ENCODE measurements around the gene MT3. TPM values are rescaled to one million over a fixed set of nuclear protein-coding genes. Genes with fewer than 3 reads are reported as not detected.
A peak's percentile ranks its signal among the peaks of the same experiment; 100 is the strongest.

The MT3 gene
- total RNA-seq, 4 donors from 2014 or later: not detected

DNA sequence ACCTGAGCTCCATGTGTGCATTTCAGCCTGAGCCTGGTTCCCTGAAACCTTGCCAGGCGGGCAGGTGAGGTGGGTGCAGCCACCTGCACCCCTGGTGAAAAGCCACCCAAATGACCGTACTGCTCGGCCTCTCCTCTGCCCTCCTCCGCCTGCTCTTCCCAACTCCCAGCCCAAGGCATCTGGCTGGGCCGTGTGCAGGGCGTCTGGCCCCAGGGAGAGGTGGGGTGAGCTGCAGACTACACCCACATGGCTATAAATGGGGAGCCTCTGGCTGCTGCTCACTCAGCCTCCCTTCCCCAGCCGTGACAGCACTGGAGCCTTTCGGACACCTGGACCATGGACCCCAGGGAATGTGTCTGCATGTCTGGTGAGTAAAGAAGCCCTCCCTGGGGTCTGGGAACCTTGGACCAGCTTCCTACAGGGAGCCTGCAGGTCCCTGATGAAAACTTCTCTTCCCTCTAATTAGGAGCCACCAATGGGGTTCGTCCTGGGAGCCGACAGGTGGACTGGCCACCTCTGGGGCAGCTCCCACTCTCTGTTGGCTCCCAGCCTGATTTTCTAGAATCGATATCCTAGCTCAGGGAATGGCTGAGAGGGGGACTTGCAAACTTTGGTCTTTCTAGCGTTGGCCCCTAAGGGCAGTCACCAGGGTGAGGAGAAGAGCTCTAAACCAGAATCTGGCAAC is 24.4 kb upstream of the MT3 start, which contains the start of gene MT4:
Gene MT4 (plus strand): TSS at position 281 of the 685 bp plus-strand sequence. CDS start 56 bp downstream, at position 337.
- Histone ChIP-seq H3K4me1 (peaks cover 0 to 8% (median 0%) of the 10 kb centered on the region in 3 donors), H3K9me3 (no peaks in the 10 kb centered on the region), H3K27me3 (peaks cover 0 to 29% (median 0%) of the 10 kb centered on the region in 4 donors), H3K36me3 (no peaks in the 10 kb centered on the region), H3K4me3 (no peak within 1 kb of the TSS), H3K27ac (no peak within 1 kb of the TSS)
- TF ChIP-seq, protein P1, sequence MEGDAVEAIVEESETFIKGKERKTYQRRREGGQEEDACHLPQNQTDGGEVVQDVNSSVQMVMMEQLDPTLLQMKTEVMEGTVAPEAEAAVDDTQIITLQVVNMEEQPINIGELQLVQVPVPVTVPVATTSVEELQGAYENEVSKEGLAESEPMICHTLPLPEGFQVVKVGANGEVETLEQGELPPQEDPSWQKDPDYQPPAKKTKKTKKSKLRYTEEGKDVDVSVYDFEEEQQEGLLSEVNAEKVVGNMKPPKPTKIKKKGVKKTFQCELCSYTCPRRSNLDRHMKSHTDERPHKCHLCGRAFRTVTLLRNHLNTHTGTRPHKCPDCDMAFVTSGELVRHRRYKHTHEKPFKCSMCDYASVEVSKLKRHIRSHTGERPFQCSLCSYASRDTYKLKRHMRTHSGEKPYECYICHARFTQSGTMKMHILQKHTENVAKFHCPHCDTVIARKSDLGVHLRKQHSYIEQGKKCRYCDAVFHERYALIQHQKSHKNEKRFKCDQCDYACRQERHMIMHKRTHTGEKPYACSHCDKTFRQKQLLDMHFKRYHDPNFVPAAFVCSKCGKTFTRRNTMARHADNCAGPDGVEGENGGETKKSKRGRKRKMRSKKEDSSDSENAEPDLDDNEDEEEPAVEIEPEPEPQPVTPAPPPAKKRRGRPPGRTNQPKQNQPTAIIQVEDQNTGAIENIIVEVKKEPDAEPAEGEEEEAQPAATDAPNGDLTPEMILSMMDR (IDR thresholded peaks at IDR 0.05): no peak
- no peak for TF ChIP-seq POLR2A (IDR thresholded peaks at IDR 0.05)
- 65 to 86% methylated on average over 5 to 6 of the region's 12 CpGs for WGBS, 2 donors
- intact Hi-C loops (cut with DNase I): no loop called here
- no peak for DNase-seq

DNA sequence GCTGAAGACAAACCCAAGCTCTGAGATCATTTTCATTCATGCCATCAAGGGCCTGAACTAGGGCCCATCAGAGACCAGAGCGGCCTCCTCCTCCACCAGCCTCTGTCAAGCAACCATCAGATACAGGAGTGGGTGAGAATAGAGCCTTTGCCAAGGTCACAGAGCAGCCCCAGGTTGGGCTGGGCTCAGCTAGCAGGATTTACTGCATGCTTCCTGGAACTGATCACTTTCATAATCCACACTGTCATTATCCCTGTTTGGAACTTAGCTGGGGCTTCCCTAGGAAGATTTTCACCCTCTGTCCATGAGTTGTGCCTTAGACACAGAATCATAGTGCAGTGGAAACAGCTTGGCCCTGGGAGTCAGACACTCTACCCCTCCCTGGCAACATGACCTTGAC is 19.4 kb upstream of the MT3 start:
- peaks cover 0 to 19% (median 0%) of the 10 kb centered on the region in 4 donors for H3K27me3 ChIP-seq
- intact Hi-C loops (cut with DNase I): no loop called here
- DNase-seq: no peak

DNA sequence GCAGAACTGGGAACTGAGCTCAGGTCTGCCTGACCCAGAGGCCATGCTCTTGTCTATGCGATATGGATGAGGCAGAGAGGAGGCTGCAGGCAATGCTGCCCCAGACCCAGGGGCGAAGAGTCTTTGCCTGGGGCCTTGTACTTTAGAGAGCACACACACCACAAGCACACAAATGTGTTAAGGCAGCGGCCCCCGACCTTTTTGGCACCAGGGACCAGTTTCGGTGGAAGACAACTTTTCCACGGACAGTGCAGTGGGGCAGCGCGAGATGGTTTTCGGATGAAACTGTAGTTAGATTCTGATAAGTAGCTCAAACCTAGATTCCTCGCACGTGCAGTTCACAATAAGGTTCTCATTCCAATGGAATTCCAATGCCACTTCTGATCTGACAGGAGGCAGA is 17.8 kb upstream of the MT3 start:
- H3K9me3 ChIP-seq: no peaks in the 10 kb centered on the region
- intact Hi-C loops (cut with DNase I): no loop called here
- H3K36me3 ChIP-seq: no peaks in the 10 kb centered on the region
- TF ChIP-seq, protein P1 (IDR thresholded peaks at IDR 0.05): no peak
- TF ChIP-seq POLR2A (IDR thresholded peaks at IDR 0.05): no peak
- no peak for DNase-seq
- 90 to 96% methylated on average over 8 to 11 of the region's 11 CpGs for WGBS, 2 donors
- no peak overlapping the region for H3K27ac ChIP-seq
- peaks cover 0 to 4% (median 3%) of the 10 kb centered on the region in 3 donors for H3K4me1 ChIP-seq
- H3K4me3 ChIP-seq: no peak overlapping the region
- peaks cover 0 to 8% (median 0%) of the 10 kb centered on the region in 4 donors for H3K27me3 ChIP-seq

More for the DNA sequence above, 19.4 kb upstream of the MT3 start:
- no peak overlapping the region for H3K27ac ChIP-seq
- H3K4me1 ChIP-seq: peaks cover 0 to 3% (median 0%) of the 10 kb centered on the region in 3 donors
- no peak for TF ChIP-seq POLR2A (IDR thresholded peaks at IDR 0.05)
- TF ChIP-seq, protein P1 (IDR thresholded peaks at IDR 0.05): no peak
- no peaks in the 10 kb centered on the region for H3K9me3 ChIP-seq
- no peak overlapping the region for H3K4me3 ChIP-seq
- 86 to 100% methylated on average over 1 of the region's 1 CpG for WGBS, 2 donors
- H3K36me3 ChIP-seq: no peaks in the 10 kb centered on the region

DNA sequence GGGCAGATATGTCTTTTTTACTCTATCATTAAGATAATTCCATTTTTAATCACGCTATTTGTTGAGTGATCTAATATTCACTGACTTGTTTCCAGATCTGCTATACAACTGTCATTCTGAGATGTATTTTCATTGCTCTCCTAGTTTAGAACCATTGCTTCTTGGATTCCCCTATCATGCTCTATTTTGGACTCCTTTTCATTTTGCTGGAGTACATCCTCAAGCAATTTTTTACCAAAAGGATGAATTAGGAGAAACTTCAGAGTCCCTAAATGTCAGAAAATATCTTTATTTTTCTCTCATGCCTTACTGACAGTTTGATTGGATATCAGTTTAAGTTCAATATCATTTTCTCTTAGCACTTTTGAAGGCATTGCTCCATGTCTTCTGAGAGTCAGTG is 14.7 kb upstream of the MT3 start:
- 86 to 87% methylated on average over 1 of the region's 1 CpG for WGBS, 2 donors
- intact Hi-C loops (cut with DNase I): no loop called here
- TF ChIP-seq POLR2A (IDR thresholded peaks at IDR 0.05): no peak
- TF ChIP-seq, protein P1 (IDR thresholded peaks at IDR 0.05): no peak
- H3K27ac ChIP-seq: no peak overlapping the region
- H3K4me1 ChIP-seq: peaks cover 4 to 13% (median 4%) of the 10 kb centered on the region in 3 donors
- no peaks in the 10 kb centered on the region for H3K36me3 ChIP-seq
- no peaks in the 10 kb centered on the region for H3K9me3 ChIP-seq
- no peak for DNase-seq
- H3K27me3 ChIP-seq: no peaks in the 10 kb centered on the region
- no peak overlapping the region for H3K4me3 ChIP-seq

DNA sequence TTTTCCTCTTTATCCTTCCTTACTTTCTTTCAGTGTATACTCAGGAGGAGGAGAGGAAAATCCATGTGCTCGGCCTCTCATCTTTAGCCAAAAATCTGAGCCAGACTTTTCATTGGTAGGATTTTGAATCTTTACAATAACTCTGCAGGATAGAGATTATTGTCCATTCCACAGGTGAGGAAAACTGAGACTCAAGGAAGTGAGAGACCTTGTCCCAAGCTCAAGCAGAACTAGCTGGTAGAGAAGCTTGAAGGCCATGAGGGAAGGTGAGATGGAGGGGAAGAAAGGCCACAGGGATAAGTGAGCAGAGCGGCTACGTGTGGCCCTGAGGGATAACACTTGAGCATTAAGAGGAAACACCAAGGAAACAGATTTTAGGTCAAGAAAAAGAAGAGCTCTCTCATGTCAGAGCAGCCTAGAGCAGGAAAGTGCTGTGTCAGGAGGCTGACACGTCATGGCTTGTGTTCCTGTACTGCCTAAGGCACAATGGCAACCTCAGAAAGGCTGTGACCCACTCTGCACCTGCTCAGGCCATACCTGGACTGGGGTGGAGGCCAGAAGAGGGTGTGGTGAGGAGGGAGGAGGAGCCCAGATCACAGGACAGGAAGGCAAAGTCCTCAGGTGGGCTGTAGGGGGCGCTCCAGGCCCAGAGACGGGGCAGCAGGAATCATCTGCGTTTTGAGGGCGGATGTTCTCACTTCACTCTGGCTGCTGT is 12.6 kb upstream of the MT3 start:
- peak overlapping the region in 3 of 4 donors; percentile 52 to 79 (median 65) for H3K27ac ChIP-seq

More for the DNA sequence above, 12.6 kb upstream of the MT3 start:
- Histone ChIP-seq H3K4me3 (no peak overlapping the region), H3K27me3 (no peaks in the 10 kb centered on the region), H3K36me3 (no peaks in the 10 kb centered on the region), H3K9me3 (no peaks in the 10 kb centered on the region), H3K4me1 (peaks cover 4 to 13% (median 4%) of the 10 kb centered on the region in 3 donors)
- 15 to 18% methylated on average over 8 of the region's 8 CpGs for WGBS, 2 donors
- peak; percentile 6 for DNase-seq
- TF ChIP-seq POLR2A (IDR thresholded peaks at IDR 0.05): no peak
- TF ChIP-seq, protein P1 (IDR thresholded peaks at IDR 0.05): peak; percentile 56 to 97 (median 92)
- intact Hi-C loops (cut with DNase I): no loop called here
